ENCODE measurements around the gene SLC7A1.

The SLC7A1 gene

DNA sequence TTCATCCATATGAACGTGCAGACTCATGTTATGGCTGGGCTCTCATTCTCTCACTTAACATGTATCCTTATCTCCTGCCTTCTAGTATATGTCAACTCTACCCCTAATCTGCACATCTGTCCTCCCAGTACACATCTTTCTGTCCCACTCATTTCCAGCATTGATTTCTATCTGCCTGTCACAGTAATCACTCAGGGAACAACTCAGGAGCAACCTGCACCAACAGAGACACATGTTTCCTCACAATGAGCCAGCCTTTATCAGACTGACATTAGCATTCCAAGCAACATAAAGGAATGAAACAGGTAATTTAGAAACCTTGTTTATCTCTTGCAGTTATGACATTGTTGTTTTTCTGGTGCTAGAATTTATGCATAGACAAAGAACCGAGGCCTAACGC is 17.6 kb upstream of the SLC7A1 start:
- H3K4me2 ChIP-seq (ENCODE audit: low read length) = no peak overlapping the region
- TF ChIP-seq, protein P1, sequence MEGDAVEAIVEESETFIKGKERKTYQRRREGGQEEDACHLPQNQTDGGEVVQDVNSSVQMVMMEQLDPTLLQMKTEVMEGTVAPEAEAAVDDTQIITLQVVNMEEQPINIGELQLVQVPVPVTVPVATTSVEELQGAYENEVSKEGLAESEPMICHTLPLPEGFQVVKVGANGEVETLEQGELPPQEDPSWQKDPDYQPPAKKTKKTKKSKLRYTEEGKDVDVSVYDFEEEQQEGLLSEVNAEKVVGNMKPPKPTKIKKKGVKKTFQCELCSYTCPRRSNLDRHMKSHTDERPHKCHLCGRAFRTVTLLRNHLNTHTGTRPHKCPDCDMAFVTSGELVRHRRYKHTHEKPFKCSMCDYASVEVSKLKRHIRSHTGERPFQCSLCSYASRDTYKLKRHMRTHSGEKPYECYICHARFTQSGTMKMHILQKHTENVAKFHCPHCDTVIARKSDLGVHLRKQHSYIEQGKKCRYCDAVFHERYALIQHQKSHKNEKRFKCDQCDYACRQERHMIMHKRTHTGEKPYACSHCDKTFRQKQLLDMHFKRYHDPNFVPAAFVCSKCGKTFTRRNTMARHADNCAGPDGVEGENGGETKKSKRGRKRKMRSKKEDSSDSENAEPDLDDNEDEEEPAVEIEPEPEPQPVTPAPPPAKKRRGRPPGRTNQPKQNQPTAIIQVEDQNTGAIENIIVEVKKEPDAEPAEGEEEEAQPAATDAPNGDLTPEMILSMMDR (IDR thresholded peaks at IDR 0.05; ENCODE audit: low read length) = no peak
- TF ChIP-seq EZH2 (IDR thresholded peaks at IDR 0.05; ENCODE audit: borderline replicate concordance, low read length) = no peak

DNA sequence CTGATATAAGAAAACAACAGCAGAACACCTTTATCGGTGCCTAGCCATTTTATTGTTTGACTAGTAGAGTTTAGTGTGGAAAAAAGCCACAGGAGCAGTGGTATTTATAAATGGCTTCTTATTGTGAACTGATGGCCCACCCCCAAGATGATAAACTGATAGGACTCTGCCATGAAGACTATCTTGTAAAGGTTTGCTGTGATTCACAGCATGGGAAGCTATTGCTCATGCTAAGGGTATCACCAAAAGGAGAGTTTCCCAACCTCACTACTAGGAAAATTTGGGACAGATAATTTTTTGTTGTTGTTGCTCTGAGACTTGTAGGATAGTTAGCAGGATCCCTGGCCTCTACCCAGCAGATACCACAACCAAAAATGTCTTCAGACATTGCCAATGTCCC is 12.0 kb upstream of the SLC7A1 start:
- H3K9ac ChIP-seq (ENCODE audit: low read length) = no peak overlapping the region
- no peaks in the 10 kb centered on the region for H3K9me2 ChIP-seq (ENCODE audit: low read depth, low read length)
- H4K20me1 ChIP-seq (ENCODE audit: insufficient read depth, low read length) = no peaks in the 10 kb centered on the region
- no peaks in the 10 kb centered on the region for H3K36me3 ChIP-seq (ENCODE audit: insufficient read depth, low read length)
- H3K4me3 ChIP-seq (ENCODE audit: low read depth, low read length, poor library complexity, severe bottlenecking) = no peak overlapping the region
- no peaks in the 10 kb centered on the region for H3K79me2 ChIP-seq (ENCODE audit: insufficient read depth, low read length)
- TF ChIP-seq, protein P1 (IDR thresholded peaks at IDR 0.05; ENCODE audit: low read length) = no peak
- TF ChIP-seq EZH2 (IDR thresholded peaks at IDR 0.05; ENCODE audit: borderline replicate concordance, low read length) = no peak
- H3K9me3 ChIP-seq (ENCODE audit: low read length) = no peaks in the 10 kb centered on the region
- H2AFZ ChIP-seq (ENCODE audit: low read length) = no peak overlapping the region
- H3K27ac ChIP-seq (ENCODE audit: low read depth, low read length, poor library complexity, severe bottlenecking) = no peak overlapping the region
- H3K4me1 ChIP-seq (ENCODE audit: insufficient read depth, low read length, severe bottlenecking) = no peaks in the 10 kb centered on the region
- no peaks in the 10 kb centered on the region for H3F3A ChIP-seq (ENCODE audit: insufficient read depth, low read length)
- no peaks in the 10 kb centered on the region for H3K27me3 ChIP-seq (ENCODE audit: insufficient read depth, low read length)
- no peak overlapping the region for H3K4me2 ChIP-seq (ENCODE audit: low read length)

More for the DNA sequence above, 17.6 kb upstream of the SLC7A1 start:
- Histone ChIP-seq H3K4me1 (ENCODE audit: insufficient read depth, low read length, severe bottlenecking) (no peaks in the 10 kb centered on the region), H2AFZ (ENCODE audit: low read length) (no peak overlapping the region), H3K27me3 (ENCODE audit: insufficient read depth, low read length) (no peaks in the 10 kb centered on the region), H3K9me2 (ENCODE audit: low read depth, low read length) (no peaks in the 10 kb centered on the region), H3K27ac (ENCODE audit: low read depth, low read length, poor library complexity, severe bottlenecking) (no peak overlapping the region), H3K4me3 (ENCODE audit: low read depth, low read length, poor library complexity, severe bottlenecking) (no peak overlapping the region), H3K36me3 (ENCODE audit: insufficient read depth, low read length) (no peaks in the 10 kb centered on the region), H3K9ac (ENCODE audit: low read length) (no peak overlapping the region), H3K79me2 (ENCODE audit: insufficient read depth, low read length) (no peaks in the 10 kb centered on the region), H3K9me3 (ENCODE audit: low read length) (no peaks in the 10 kb centered on the region), H3F3A (ENCODE audit: insufficient read depth, low read length) (no peaks in the 10 kb centered on the region), H4K20me1 (ENCODE audit: insufficient read depth, low read length) (no peaks in the 10 kb centered on the region)

DNA sequence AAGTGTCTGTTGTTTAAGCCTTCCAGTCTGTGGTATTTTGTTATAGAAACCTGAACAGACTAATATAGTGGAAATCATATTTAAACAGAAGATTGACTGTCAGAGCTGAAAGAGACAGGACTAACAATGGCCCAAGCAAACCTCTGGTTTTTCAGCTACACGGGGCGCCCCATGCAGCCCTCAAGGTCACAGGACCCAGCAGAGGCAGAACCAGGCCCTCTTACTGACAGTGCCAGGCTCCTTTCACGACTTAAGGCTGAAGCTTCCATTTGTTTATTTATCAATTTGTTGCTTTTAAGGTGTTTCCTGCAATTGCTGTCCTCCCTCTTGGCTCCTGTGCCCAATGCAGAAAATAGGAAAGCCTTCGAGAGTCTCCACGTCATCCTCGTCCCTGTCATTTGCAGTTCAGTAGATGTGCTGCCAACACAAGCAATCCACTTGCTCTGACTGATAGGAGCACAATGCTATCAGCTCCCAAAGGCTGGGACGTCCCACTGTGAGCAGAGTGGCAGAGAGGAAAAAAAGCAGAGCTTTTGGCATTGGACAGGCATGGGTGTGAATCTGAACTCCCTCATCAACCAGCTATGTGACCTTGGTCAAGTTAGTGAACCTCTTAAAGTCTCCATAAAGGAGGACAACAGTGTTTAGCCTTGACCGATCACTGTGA is 10.5 kb upstream of the SLC7A1 start:
- Histone ChIP-seq H3K9me2 (ENCODE audit: low read depth, low read length) (no peaks in the 10 kb centered on the region), H3K9ac (ENCODE audit: low read length) (no peak overlapping the region), H3K4me1 (ENCODE audit: insufficient read depth, low read length, severe bottlenecking) (no peaks in the 10 kb centered on the region), H3K4me2 (ENCODE audit: low read length) (no peak overlapping the region), H3K27ac (ENCODE audit: low read depth, low read length, poor library complexity, severe bottlenecking) (no peak overlapping the region), H3F3A (ENCODE audit: insufficient read depth, low read length) (no peaks in the 10 kb centered on the region), H3K9me3 (ENCODE audit: low read length) (no peaks in the 10 kb centered on the region), H3K27me3 (ENCODE audit: insufficient read depth, low read length) (no peaks in the 10 kb centered on the region), H4K20me1 (ENCODE audit: insufficient read depth, low read length) (no peaks in the 10 kb centered on the region), H2AFZ (ENCODE audit: low read length) (no peak overlapping the region), H3K79me2 (ENCODE audit: insufficient read depth, low read length) (no peaks in the 10 kb centered on the region), H3K4me3 (ENCODE audit: low read depth, low read length, poor library complexity, severe bottlenecking) (no peak overlapping the region), H3K36me3 (ENCODE audit: insufficient read depth, low read length) (no peaks in the 10 kb centered on the region)
- no peak for TF ChIP-seq EZH2 (IDR thresholded peaks at IDR 0.05; ENCODE audit: borderline replicate concordance, low read length)
- TF ChIP-seq, protein P1 (IDR thresholded peaks at IDR 0.05; ENCODE audit: low read length) = no peak
